K562 (cell line): Measurements from ENCODE around the gene CNTD1. TPM values are rescaled to one million over a fixed set of nuclear protein-coding genes. Genes with fewer than 3 reads are reported as not detected.
A peak's percentile ranks its signal among the peaks of the same experiment; 100 is the strongest.

Experiments used
- ATAC-seq: fragments of 200-7000 bp; cut with Tn5 transposase; 3 replicates; pipeline ENCODE4 v1.9.1; 2020; ENCODE audit warnings: moderate library complexity
- BruUV-seq: library from RNA; stranded (reverse); fragments of 400-500 nt; replicated peaks from 2 replicates; lab custom pipeline; 2021; lab: Mats Ljungman, UMichigan
- CTCF ChIA-PET: fragments of 300-600 bp; formaldehyde crosslinking; extraction: SDS; loops from one replicate; lab custom pipeline; 2021; ENCODE audit warnings: low intra/inter-chr PET ratio; lab: Yijun Ruan, JAX
- POLR2A ChIA-PET: fragments of 300-600, 350-650 bp; sonication (Branson Sonifier 250); formaldehyde crosslinking; extraction: SDS; loops from one replicate; lab custom pipeline; 2021; ENCODE audit warnings: antibody characterized with exemption, inconsistent platforms; lab: Yijun Ruan, JAX
- DNase-seq, 4 experiments: peaks; one replicate each; pipeline versions ENCODE4 v3.0.0 to v3.0.0-alpha.2; 2011 to 2018; ENCODE audit warnings: low spot score in 3 of 4, mixed read lengths in 3 of 4; ENCODE audit errors: extremely low read depth in 1 of 4
- FAIRE-seq: peaks from 2 replicates; lab custom pipeline; 2011; peaks lifted over from hg19 to GRCh38; lab: Jason Lieb, UNC
- H2AFZ ChIP-seq: 2 replicates; pipeline ENCODE4 v1.6.0; 2011; ENCODE audit warnings: low read depth, low read length, control low read depth, inconsistent platforms
- H3K27ac ChIP-seq: fragments of 200-600 bp; 3 replicates; pipeline ENCODE4 v1.8.0; 2011; ENCODE audit warnings: low read depth, mild to moderate bottlenecking, control low read depth, inconsistent platforms, low read length, moderate library complexity, mixed read lengths; ENCODE audit errors: extremely low read depth
- H3K27me3 ChIP-seq, 2 experiments: fragments of 300-600 bp in 1 of 2; 2 replicates in 1 of 2; 3 replicates in 1 of 2; pipeline versions ENCODE4 v1.6.0 to v1.8.0; 2011; ENCODE audit warnings: inconsistent platforms in 2 of 2, low read length in 2 of 2, mild to moderate bottlenecking in 1 of 2, mixed read lengths in 1 of 2, moderate library complexity in 1 of 2; ENCODE audit not compliant: control insufficient read depth in 2 of 2, insufficient read depth in 2 of 2
- H3K36me3 ChIP-seq: fragments of 300-600 bp; 3 replicates; pipeline ENCODE4 v1.8.0; 2011; ENCODE audit warnings: mild to moderate bottlenecking, low read length, inconsistent platforms; ENCODE audit not compliant: control insufficient read depth, insufficient read depth
- H3K4me1 ChIP-seq, 2 experiments: fragments of 200-600 bp in 1 of 2; replicated peaks in 1 of 2; 2 replicates in 1 of 2; 3 replicates in 1 of 2; pipeline versions ENCODE4 v1.5.1 to v1.8.0; 2011; ENCODE audit warnings: inconsistent platforms in 2 of 2, low read length in 2 of 2, mild to moderate bottlenecking in 1 of 2, mixed read lengths in 1 of 2, moderate library complexity in 1 of 2; ENCODE audit not compliant: control insufficient read depth in 2 of 2, insufficient read depth in 2 of 2
- H3K4me2 ChIP-seq: 2 replicates; pipeline ENCODE4 v1.6.1; 2011; ENCODE audit warnings: low read length, control low read depth, inconsistent platforms, mixed read lengths; ENCODE audit not compliant: insufficient read depth
- H3K4me3 ChIP-seq: fragments of 200-600 bp; sonication (generic), shearing (Covaris generic); 2 replicates; pipeline ENCODE4 v1.5.1; 2016; ENCODE audit warnings: control low read depth, inconsistent platforms
- H3K79me2 ChIP-seq: fragments of 200-600 bp; 3 replicates; pipeline ENCODE4 v1.8.0; 2011; ENCODE audit warnings: low read length, inconsistent platforms; ENCODE audit not compliant: control insufficient read depth, insufficient read depth
- H3K9ac ChIP-seq, 2 experiments: 2 replicates each; pipeline versions ENCODE4 v1.6.0 to v1.6.1; 2011; ENCODE audit warnings: low read depth in 2 of 2, low read length in 2 of 2, control low read depth in 1 of 2, inconsistent platforms in 1 of 2, mild to moderate bottlenecking in 1 of 2, mixed read lengths in 1 of 2; ENCODE audit not compliant: insufficient read depth in 1 of 2
- H3K9me1 ChIP-seq: one replicate; pipeline ENCODE4 v1.6.0; 2011; ENCODE audit warnings: inconsistent platforms, mild to moderate bottlenecking, low read length, moderate library complexity; ENCODE audit not compliant: control insufficient read depth, insufficient read depth
- H3K9me3 ChIP-seq: replicated peaks from 2 replicates; pipeline ENCODE4 v1.5.1; 2011; ENCODE audit warnings: low read depth, low read length, inconsistent platforms; ENCODE audit not compliant: control insufficient read depth, insufficient read depth
- H4K20me1 ChIP-seq: replicated peaks from 2 replicates; pipeline ENCODE4 v1.6.1; 2011; ENCODE audit warnings: low read length, inconsistent platforms, mixed read lengths; ENCODE audit not compliant: control insufficient read depth, insufficient read depth
- ETS1 ChIP-seq: conservative IDR thresholded peaks from 2 replicates; pipeline ENCODE4 v1.6.1; 2011; ENCODE audit warnings: low read depth, mild to moderate bottlenecking, low read length; ENCODE audit not compliant: control insufficient read depth
- GTF2B ChIP-seq: IDR thresholded peaks from 2 replicates; pipeline ENCODE4 v1.6.1; 2011; ENCODE audit not compliant: insufficient read length; ENCODE audit errors: extremely low read depth
- POLR2G ChIP-seq: fragments of 200-400 bp; formaldehyde crosslinking; IDR thresholded peaks from 2 replicates; pipeline ENCODE4 v1.6.1; 2017; ENCODE audit warnings: low read depth, mild to moderate bottlenecking, antibody characterized with exemption, low read length, moderate library complexity
- RBFOX2 ChIP-seq: fragments of 200-400 bp; formaldehyde crosslinking; IDR thresholded peaks from 2 replicates; pipeline ENCODE4 v1.6.1; 2017; ENCODE audit warnings: low read depth, mild to moderate bottlenecking, low read length, moderate library complexity
- TEAD4 ChIP-seq, 2 experiments: sonication (generic) in 1 of 2; formaldehyde crosslinking in 1 of 2; IDR thresholded peaks; 2 replicates each; pipeline versions ENCODE4 v1.6.1 to v1.8.0; 2012 to 2022; ENCODE audit warnings: borderline replicate concordance in 1 of 2, inconsistent platforms in 1 of 2, low read length in 1 of 2, mild to moderate bottlenecking in 1 of 2, missing genetic modification reagents in 1 of 2
- ZBTB7A ChIP-seq: IDR thresholded peaks from 2 replicates; pipeline ENCODE4 v1.6.1; 2011; ENCODE audit warnings: low read depth, mild to moderate bottlenecking, low read length, moderate library complexity, borderline replicate concordance; ENCODE audit not compliant: control insufficient read depth
- ZBTB9 ChIP-seq: fragments of 450-650 bp; formaldehyde crosslinking; IDR thresholded peaks from 2 replicates; pipeline ENCODE4 v1.4.0; 2020; ENCODE audit warnings: mild to moderate bottlenecking, moderate library complexity
- ZNF12 ChIP-seq: sonication (generic); formaldehyde crosslinking; IDR thresholded peaks from 2 replicates; pipeline ENCODE4 v1.4.0; 2020; ENCODE audit warnings: mild to moderate bottlenecking, missing genetic modification reagents
- ZNF280A ChIP-seq: fragments of 450-650 bp; IDR thresholded peaks from 2 replicates; pipeline ENCODE4 v1.6.1; 2018; ENCODE audit warnings: mild to moderate bottlenecking, low read depth; ENCODE audit not compliant: partially characterized antibody
- WGBS: fragments of 100-300 bp; shearing (Covaris generic); methylation state at CpG from one replicate; pipeline ENCODE4 v1.1.6; 2016; ENCODE audit warnings: low coverage, mixed read lengths; ENCODE audit not compliant: insufficient coverage; ENCODE audit errors: missing lambda C conversion rate; 5-methylcytosine and 5-hydroxymethylcytosine counted together
- in situ Hi-C: fragments of 300-500 bp; cut with MboI; formaldehyde crosslinking; loops from 4 replicates; pipeline ENCODE4 v1.15.0; 2018; ENCODE audit warnings: inconsistent platforms, mixed read lengths
- intact Hi-C: fragments of 100-400 bp; cut with micrococcal nuclease; formaldehyde crosslinking; loops from 2 replicates; pipeline ENCODE4 v1.14.2; 2022
- polyA plus RNA-seq, 8 experiments: library from polyadenylated mRNA; depleted of rRNA in 4 of 8; stranded (reverse) in 5 of 8; unstranded in 3 of 8; fragments of >200 nt; fragmentation: Nextera tagmentation in 2 of 8; fragmentation: Illumina TruSeq in 1 of 8; extraction: Ambion mirVana in 2 of 8; extraction: Trizol in 1 of 8; gene quantifications; 2 replicates each; pipeline versions ENCODE4 v1.2.1 to v1.2.3, GENCODE V29; 2011 to 2014; ENCODE audit warnings: inconsistent platforms in 1 of 8, missing spikeins in 1 of 8
- total RNA-seq, 7 experiments: library from RNA; depleted of rRNA in 6 of 7; stranded (reverse); fragments of >200 nt in 6 of 7; fragmentation: Illumina TruSeq in 2 of 7; extraction: Trizol in 2 of 7; gene quantifications; 2 replicates each; pipeline versions ENCODE4 v1.2.1 to v1.2.3, GENCODE V29; 2011 to 2021; ENCODE audit warnings: low replicate concordance in 1 of 7

Gene CNTD1
- total and polyA plus RNA-seq, 9 of the 15 experiments (the other 6 are each of a cell fraction or from before 2014, with no cell fraction given), result 0.12 to 0.86 (median 0.41) TPM; not detected in 1

GRCh38 chr17:42782166-42783061 lies 16.2 kb upstream of the CNTD1 start:
- intact Hi-C loops, result no loop called here
- Histone ChIP-seq H4K20me1 (no peaks in the 10 kb centered on the region), H3K4me2 (peak overlapping the region; percentile 76), H3K9me1 (no peaks in the 10 kb centered on the region), H2AFZ (no peak overlapping the region), H3K4me1 (peaks cover 36 to 77% of the 10 kb centered on the region in 2 experiments; a peak in 4 of 5 replicates), H3K9ac (peak overlapping the region; percentile 82 to 98; a peak in 3 of 4 replicates), H3K27ac (no peak overlapping the region), H3K79me2 (peaks cover 36% of the 10 kb centered on the region), H3K36me3 (peaks cover 73% of the 10 kb centered on the region), H3K9me3 (no peaks in the 10 kb centered on the region), H3K4me3 (peak overlapping the region; percentile 53), H3K27me3 (no peaks in the 10 kb centered on the region)
- no peak for DNase-seq
- ChIA-PET POLR2A (interaction anchor here (0.6 to 5.2 kb wide), 8 partner anchors 9 to 103 kb away, joined by 3 to 47 read pairs (median 3); partner anchors contain the start of genes CNTD1, COA3 and VPS25), CTCF (no interaction called here)
- TF ChIP-seq TEAD4 (IDR thresholded peaks at IDR 0.05; ENCODE audit: low read length), result no peak
- TF ChIP-seq TEAD4 (CRISPR knock-in tag; IDR thresholded peaks at IDR 0.05; ENCODE audit: borderline replicate concordance), result no peak
- TF ChIP-seq ZBTB9 (CRISPR knock-in tag), result no peak
- TF ChIP-seq ZBTB7A, result peak; percentile 36; the same call in 1 of the 2 replicates
- TF ChIP-seq ZNF280A, result no peak
- TF ChIP-seq GTF2B, result no peak
- peak; percentile 34; the same call in 1 of the 2 replicates for TF ChIP-seq RBFOX2
- TF ChIP-seq POLR2G, result peak; percentile 66
- no peak for TF ChIP-seq ZNF12 (CRISPR knock-in tag)
- 0 out of 2 replicates have a peak, but pooled peaks have one; percentile 20 for TF ChIP-seq ETS1
- in situ Hi-C loops, result no loop called here
- WGBS, result 87% methylated on average over 20 of the region's 29 CpGs
- ATAC-seq, result no peak
- BruUV-seq, result no TSS peak
- no peak for FAIRE-seq
